ENCODE results near the gene DOC2A. TPM values are rescaled to one million over a fixed set of nuclear protein-coding genes. Genes with fewer than 3 reads are reported as not detected.

Gene DOC2A
- total RNA-seq, 1 donor from 2014 or later: 0.82 TPM

Other genes with a start within 250 kb of the DOC2A start
- gene ZG16, start 232.8 kb downstream of the DOC2A start, total RNA-seq: not detected
- 55.2 TPM for gene KIF22, start 220.3 kb downstream of the DOC2A start, total RNA-seq
- gene MAZ, start 204.5 kb downstream of the DOC2A start, total RNA-seq: 101 TPM
- gene PRRT2, start 198.8 kb downstream of the DOC2A start, total RNA-seq: 3.1 TPM
- 16.2 TPM for gene PAGR1, start 194.9 kb downstream of the DOC2A start, total RNA-seq
- 47.0 TPM for gene MVP, start 190.6 kb downstream of the DOC2A start, total RNA-seq
- 65.8 TPM for gene CDIPT, start 147.8 kb downstream of the DOC2A start, total RNA-seq
- 0.22 TPM for gene SEZ6L2, start 111.5 kb downstream of the DOC2A start, total RNA-seq
- gene ASPHD1, start 110.5 kb downstream of the DOC2A start, total RNA-seq: 0.37 TPM
- gene KCTD13, start 84.8 kb downstream of the DOC2A start, total RNA-seq: 5.5 TPM
- gene TMEM219, start 48.9 kb downstream of the DOC2A start, total RNA-seq: 66.2 TPM
- gene TAOK2, start 37.2 kb downstream of the DOC2A start, total RNA-seq: 34.9 TPM
- gene HIRIP3, start 15.4 kb downstream of the DOC2A start, total RNA-seq: 19.4 TPM
- 31.3 TPM for gene INO80E, start 14.8 kb downstream of the DOC2A start, total RNA-seq
- not detected for gene C16orf92, start 12.2 kb upstream of the DOC2A start, total RNA-seq
- not detected for gene TLCD3B, start 20.2 kb upstream of the DOC2A start, total RNA-seq
- 4,258 TPM for gene ALDOA, start 54.7 kb upstream of the DOC2A start, total RNA-seq
- 33.1 TPM for gene PPP4C, start 65.0 kb upstream of the DOC2A start, total RNA-seq
- gene TBX6, start 80.9 kb upstream of the DOC2A start, total RNA-seq: 0.79 TPM
- gene YPEL3, start 85.2 kb upstream of the DOC2A start, total RNA-seq: 66.0 TPM
- 2.0 TPM for gene GDPD3, start 102.5 kb upstream of the DOC2A start, total RNA-seq
- 44.7 TPM for gene MAPK3, start 112.2 kb upstream of the DOC2A start, total RNA-seq
- gene CORO1A, start 172.6 kb upstream of the DOC2A start, total RNA-seq: 10.3 TPM
- 49.5 TPM for gene BOLA2B, start 182.6 kb upstream of the DOC2A start, total RNA-seq
- gene SLX1A, start 182.8 kb upstream of the DOC2A start, total RNA-seq: 16.5 TPM
- gene SULT1A3, start 188.2 kb upstream of the DOC2A start, total RNA-seq: 12.5 TPM
- gene NPIPB13, start 237.5 kb upstream of the DOC2A start, total RNA-seq: 3.5 TPM

Data from left ventricle myocardium superior (tissue), 1 donor.